ENCODE data around the gene ZFY. TPM values are rescaled to one million over a fixed set of nuclear protein-coding genes. Genes with fewer than 3 reads are reported as not detected.
A peak's percentile ranks its signal among the peaks of the same experiment; 100 is the strongest.

Gene ZFY
- total RNA-seq, 5 donors from 2014 or later (not counting 1 experiment from before 2014, with no cell fraction given) = 0.06 to 27.4 (median 24.9) TPM; not detected in 1

DNA sequence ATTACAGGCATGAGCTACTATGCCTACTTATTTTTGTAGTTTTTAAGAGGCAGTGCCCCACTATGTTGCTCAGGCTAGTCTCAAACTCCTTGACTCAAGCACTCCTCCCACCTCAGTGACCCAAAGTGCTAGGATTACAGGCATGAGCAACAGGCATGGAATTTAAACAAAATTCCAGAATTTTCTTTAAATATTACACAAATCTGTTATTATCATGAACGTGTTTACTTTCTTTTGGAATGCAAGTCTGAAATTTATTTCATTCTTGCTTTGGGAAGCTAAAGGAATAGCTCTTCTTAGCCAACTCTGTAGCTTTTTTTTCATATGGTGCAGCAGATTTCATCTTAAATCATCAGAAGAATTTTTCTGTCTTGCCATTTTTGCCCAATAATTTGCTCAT is 27.8 kb upstream of the ZFY start:
- H3K27me3 Mint-ChIP-seq = peaks cover 0 to under 1% of the 10 kb centered on the region in 2 donors
- no peaks in the 10 kb centered on the region for H3K36me3 Mint-ChIP-seq
- H3K4me3 ChIP-seq (ENCODE audit: control insufficient read depth in 1 of 2, extremely low read depth in 1 of 2, low read length in 1 of 2) = no peak overlapping the region
- no peak for DNase-seq
- H3K9me3 ChIP-seq = no peaks in the 10 kb centered on the region
- CTCF ChIA-PET = no interaction called here
- no peaks in the 10 kb centered on the region for H3K4me1 ChIP-seq (ENCODE audit: control insufficient read depth in 1 of 2, extremely low read depth in 1 of 2, insufficient read depth in 2 of 2, low read length in 2 of 2)
- no peaks in the 10 kb centered on the region for H3K36me3 ChIP-seq (ENCODE audit: control insufficient read depth in 2 of 2, extremely low read depth in 1 of 2, insufficient read depth in 1 of 2, low read length in 1 of 2)
- WGBS (ENCODE audit: insufficient coverage) = no CpG with 5 or more reads among the region's 1 CpG
- no peak overlapping the region for H3K27ac ChIP-seq (ENCODE audit: low read length)
- H3K27ac Mint-ChIP-seq = no peak overlapping the region
- peaks cover 0 to 10% (median 0%) of the 10 kb centered on the region in 3 donors for H3K9me3 Mint-ChIP-seq
- no peaks in the 10 kb centered on the region for H3K27me3 ChIP-seq (replicated peaks in 1 of 2; ENCODE audit: control insufficient read depth in 2 of 2, extremely low read depth in 1 of 2, insufficient read depth in 2 of 2, low read length in 1 of 2)
- ATAC-seq (replicated peaks in 1 of 4) = no peak
- H3K4me1 Mint-ChIP-seq = peaks cover 0 to 2% (median 0%) of the 10 kb centered on the region in 3 donors
- POLR2A ChIA-PET = no interaction called here
- no peak overlapping the region for H3K4me3 Mint-ChIP-seq

DNA sequence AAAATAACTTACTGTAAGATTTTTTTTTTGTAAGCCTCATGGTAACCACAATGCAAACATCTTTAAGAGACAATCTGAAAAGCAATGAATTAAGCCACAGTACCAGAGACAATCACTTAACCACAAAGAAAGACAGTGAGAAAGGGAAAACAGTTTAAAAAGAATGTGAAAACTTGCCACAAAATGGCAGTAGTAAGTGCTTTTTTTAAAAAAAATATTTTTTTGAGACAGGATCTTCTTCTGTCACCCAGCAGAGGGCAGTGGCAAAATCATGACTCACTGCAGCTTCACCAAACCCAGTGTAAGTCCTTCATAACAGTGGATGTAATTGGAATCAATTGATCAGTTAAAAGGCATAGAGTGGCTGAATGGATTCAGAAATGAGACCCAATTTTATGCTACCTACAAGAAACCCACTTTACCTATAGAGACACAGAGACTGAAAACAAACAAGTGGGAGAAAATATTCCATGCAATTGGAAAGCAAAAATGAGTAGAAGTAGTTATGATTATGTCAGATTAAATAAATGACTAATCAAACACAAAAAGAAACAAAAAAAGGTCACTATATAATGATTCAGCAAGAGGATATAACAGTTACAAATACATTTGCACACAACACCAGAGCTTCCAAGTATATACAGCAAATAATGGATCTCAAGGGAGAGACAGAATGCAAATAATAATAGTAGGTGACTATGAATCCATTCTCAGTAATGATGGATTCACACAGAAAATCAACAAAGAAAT is 21.9 kb upstream of the ZFY start:
- ChIA-PET CTCF (no interaction called here), POLR2A (interaction anchor here in 1 of 2 donors (0.5 kb wide), 1 partner anchor 26 kb away, joined by 7 read pairs; no protein-coding TSS in a partner anchor)
- DNase-seq (peak in 19 of 35 experiments; percentile 6 to 66 (median 21)), ATAC-seq (replicated peaks in 1 of 4) (peak in 2 of 4 experiments; percentile 71 to 75)
- Mint-ChIP-seq H3K4me1 (peaks cover 0 to 11% (median 0%) of the 10 kb centered on the region in 3 donors), H3K9me3 (peaks cover 0 to 9% (median 0%) of the 10 kb centered on the region in 3 donors), H3K36me3 (no peaks in the 10 kb centered on the region), H3K27ac (peak overlapping the region in 1 of 2 donors; percentile 88), H3K4me3 (no peak overlapping the region), H3K27me3 (no peaks in the 10 kb centered on the region)
- H3K27ac ChIP-seq (ENCODE audit: low read length) = peak overlapping the region; percentile 31
- H3K4me1 ChIP-seq (ENCODE audit: control insufficient read depth in 1 of 2, extremely low read depth in 1 of 2, insufficient read depth in 2 of 2, low read length in 2 of 2) = no peaks in the 10 kb centered on the region
- H3K27me3 ChIP-seq (replicated peaks in 1 of 2; ENCODE audit: control insufficient read depth in 2 of 2, extremely low read depth in 1 of 2, insufficient read depth in 2 of 2, low read length in 1 of 2) = no peaks in the 10 kb centered on the region
- H3K4me3 ChIP-seq (ENCODE audit: control insufficient read depth in 1 of 2, extremely low read depth in 1 of 2, low read length in 1 of 2) = no peak overlapping the region
- no peaks in the 10 kb centered on the region for H3K9me3 ChIP-seq
- no peaks in the 10 kb centered on the region for H3K36me3 ChIP-seq (ENCODE audit: control insufficient read depth in 2 of 2, extremely low read depth in 1 of 2, insufficient read depth in 1 of 2, low read length in 1 of 2)

DNA sequence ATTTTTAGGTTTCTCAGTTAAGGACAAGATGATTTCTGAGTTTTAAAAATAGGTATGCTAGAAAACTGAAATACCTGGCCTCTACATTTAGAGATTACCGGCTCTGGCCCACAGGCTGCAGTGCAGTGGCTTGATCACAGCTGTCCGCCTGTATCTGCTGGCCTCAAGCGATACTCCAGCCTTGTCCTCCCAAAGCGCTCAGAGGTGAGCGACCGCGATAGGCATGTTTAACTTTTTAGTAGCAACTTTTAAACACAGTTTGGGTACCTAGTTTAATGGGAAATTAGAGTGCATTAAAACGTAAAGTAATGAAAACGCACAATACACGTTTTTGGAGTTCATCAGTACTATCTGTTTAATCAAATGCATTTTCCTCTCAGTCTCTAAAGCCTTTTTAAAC is 1.1 kb upstream of the ZFY start:
- H3K27me3 ChIP-seq (replicated peaks in 1 of 2; ENCODE audit: control insufficient read depth in 2 of 2, extremely low read depth in 1 of 2, insufficient read depth in 2 of 2, low read length in 1 of 2) = no peaks in the 10 kb centered on the region
- peaks cover 0 to 12% of the 10 kb centered on the region in 2 experiments for H3K4me1 ChIP-seq (ENCODE audit: control insufficient read depth in 1 of 2, extremely low read depth in 1 of 2, insufficient read depth in 2 of 2, low read length in 2 of 2)
- CTCF ChIA-PET = no interaction called here
- peak overlapping the region in 1 of 3 donors; percentile 88 for H3K4me3 Mint-ChIP-seq
- H3K27ac ChIP-seq (ENCODE audit: low read length) = peak overlapping the region; percentile 100
- ATAC-seq (replicated peaks in 1 of 4) (no peak), DNase-seq (peak in 1 of 35 experiments; percentile 6)
- H3K4me1 Mint-ChIP-seq = peaks cover 0 to 31% (median 0%) of the 10 kb centered on the region in 3 donors
- no peaks in the 10 kb centered on the region for H3K9me3 ChIP-seq
- peak overlapping the region in 1 of 2 donors; percentile 84 for H3K4me3 ChIP-seq (ENCODE audit: control insufficient read depth in 1 of 2, extremely low read depth in 1 of 2, low read length in 1 of 2)
- no CpG with 5 or more reads among the region's 10 CpGs for WGBS (ENCODE audit: insufficient coverage)
- POLR2A ChIA-PET = no interaction called here
- H3K27ac Mint-ChIP-seq = peak overlapping the region in 1 of 2 donors; percentile 97
- H3K36me3 ChIP-seq (ENCODE audit: control insufficient read depth in 2 of 2, extremely low read depth in 1 of 2, insufficient read depth in 1 of 2, low read length in 1 of 2) = no peaks in the 10 kb centered on the region
- H3K36me3 Mint-ChIP-seq = peaks cover 18% of the 10 kb centered on the region
- no peaks in the 10 kb centered on the region for H3K27me3 Mint-ChIP-seq
- no peaks in the 10 kb centered on the region for H3K9me3 Mint-ChIP-seq

- ATAC-seq (replicated peaks in 1 of 4) (peak in 2 of 4 experiments; percentile 80 to 81), DNase-seq (peak in 20 of 35 experiments; percentile 76 to 91 (median 82))
- no peaks in the 10 kb centered on the region for H3K27me3 Mint-ChIP-seq
- Histone ChIP-seq H3K27ac (ENCODE audit: low read length) (peak overlapping the region; percentile 100), H3K4me1 (ENCODE audit: control insufficient read depth in 1 of 2, extremely low read depth in 1 of 2, insufficient read depth in 2 of 2, low read length in 2 of 2) (peaks cover 0 to 12% of the 10 kb centered on the region in 2 experiments), H3K4me3 (ENCODE audit: control insufficient read depth in 1 of 2, extremely low read depth in 1 of 2, low read length in 1 of 2) (peak overlapping the region in 1 of 2 donors; percentile 84), H3K27me3 (replicated peaks in 1 of 2; ENCODE audit: control insufficient read depth in 2 of 2, extremely low read depth in 1 of 2, insufficient read depth in 2 of 2, low read length in 1 of 2) (no peaks in the 10 kb centered on the region), H3K36me3 (ENCODE audit: control insufficient read depth in 2 of 2, extremely low read depth in 1 of 2, insufficient read depth in 1 of 2, low read length in 1 of 2) (no peaks in the 10 kb centered on the region), H3K9me3 (no peaks in the 10 kb centered on the region)
- peak overlapping the region in 1 of 3 donors; percentile 88 for H3K4me3 Mint-ChIP-seq
- ChIA-PET CTCF (no interaction called here), POLR2A (no interaction called here)
- peaks cover 17% of the 10 kb centered on the region for H3K36me3 Mint-ChIP-seq
- WGBS (ENCODE audit: insufficient coverage) = 0% methylated on average over 27 of the region's 63 CpGs
- peaks cover 0 to 47% (median 0%) of the 10 kb centered on the region in 3 donors for H3K4me1 Mint-ChIP-seq
- peak overlapping the region in 1 of 2 donors; percentile 97 for H3K27ac Mint-ChIP-seq
- no peaks in the 10 kb centered on the region for H3K9me3 Mint-ChIP-seq
Measured at GRCh38 chrY:2935716-2936435, 695 bp downstream of the ZFY start.

GRCh38 chrY:2936436-2936750 is 1.2 kb downstream of the ZFY start:
- H3K36me3 ChIP-seq (ENCODE audit: control insufficient read depth in 2 of 2, extremely low read depth in 1 of 2, insufficient read depth in 1 of 2, low read length in 1 of 2) = peaks cover 0 to under 1% of the 10 kb centered on the region in 2 donors

GRCh38 chrY:2937149-2937548 is 2.0 kb downstream of the ZFY start:
- Histone ChIP-seq H3K27me3 (replicated peaks in 1 of 2; ENCODE audit: control insufficient read depth in 2 of 2, extremely low read depth in 1 of 2, insufficient read depth in 2 of 2, low read length in 1 of 2) (no peaks in the 10 kb centered on the region), H3K4me1 (ENCODE audit: control insufficient read depth in 1 of 2, extremely low read depth in 1 of 2, insufficient read depth in 2 of 2, low read length in 2 of 2) (peaks cover 0 to 15% of the 10 kb centered on the region in 2 experiments), H3K9me3 (no peaks in the 10 kb centered on the region), H3K4me3 (ENCODE audit: control insufficient read depth in 1 of 2, extremely low read depth in 1 of 2, low read length in 1 of 2) (peak overlapping the region in 1 of 2 donors; percentile 84), H3K27ac (ENCODE audit: low read length) (peak overlapping the region; percentile 100), H3K36me3 (ENCODE audit: control insufficient read depth in 2 of 2, extremely low read depth in 1 of 2, insufficient read depth in 1 of 2, low read length in 1 of 2) (peaks cover 0 to 2% of the 10 kb centered on the region in 2 donors)
- ATAC-seq (replicated peaks in 1 of 4) (no peak), DNase-seq (peak in 1 of 35 experiments; percentile 17)
- Mint-ChIP-seq H3K36me3 (peaks cover 13% of the 10 kb centered on the region), H3K27ac (peak overlapping the region in 1 of 2 donors; percentile 97), H3K4me3 (peak overlapping the region in 1 of 3 donors; percentile 88), H3K4me1 (peaks cover 0 to 52% (median 0%) of the 10 kb centered on the region in 3 donors), H3K27me3 (no peaks in the 10 kb centered on the region), H3K9me3 (no peaks in the 10 kb centered on the region)
- POLR2A ChIA-PET = interaction anchor here in 1 of 2 donors (0.7 kb wide), 2 partner anchors 10 to 14 kb away, joined by 3 to 4 read pairs; no protein-coding TSS in a partner anchor
- no CpG with 5 or more reads among the region's 19 CpGs for WGBS (ENCODE audit: insufficient coverage)
- CTCF ChIA-PET = no interaction called here

More at GRCh38 chrY:2936436-2936750, 1.2 kb downstream of the ZFY start:
- Mint-ChIP-seq H3K9me3 (no peaks in the 10 kb centered on the region), H3K4me3 (peak overlapping the region in 1 of 3 donors; percentile 88), H3K36me3 (peaks cover 17% of the 10 kb centered on the region), H3K27me3 (no peaks in the 10 kb centered on the region), H3K4me1 (peaks cover 0 to 49% (median 0%) of the 10 kb centered on the region in 3 donors), H3K27ac (peak overlapping the region in 1 of 2 donors; percentile 97)
- DNase-seq = no peak
- ChIA-PET CTCF (no interaction called here), POLR2A (interaction anchor here in 1 of 2 donors (0.6 to 0.7 kb wide), 2 partner anchors 10 to 15 kb away, joined by 4 read pairs; no protein-coding TSS in a partner anchor)
- peak overlapping the region in 1 of 2 donors; percentile 84 for H3K4me3 ChIP-seq (ENCODE audit: control insufficient read depth in 1 of 2, extremely low read depth in 1 of 2, low read length in 1 of 2)
- no peaks in the 10 kb centered on the region for H3K27me3 ChIP-seq (replicated peaks in 1 of 2; ENCODE audit: control insufficient read depth in 2 of 2, extremely low read depth in 1 of 2, insufficient read depth in 2 of 2, low read length in 1 of 2)
- no CpG with 5 or more reads among the region's 6 CpGs for WGBS (ENCODE audit: insufficient coverage)
- H3K27ac ChIP-seq (ENCODE audit: low read length) = peak overlapping the region; percentile 100
- ATAC-seq (replicated peaks in 1 of 4) = no peak
- no peaks in the 10 kb centered on the region for H3K9me3 ChIP-seq
- H3K4me1 ChIP-seq (ENCODE audit: control insufficient read depth in 1 of 2, extremely low read depth in 1 of 2, insufficient read depth in 2 of 2, low read length in 2 of 2) = peaks cover 0 to 13% of the 10 kb centered on the region in 2 experiments

Measured in T-cell (primary cell).